ENCODE measurements around the gene SSR1. TPM values are rescaled to one million over a fixed set of nuclear protein-coding genes. Genes with fewer than 3 reads are reported as not detected.

The SSR1 gene
- total RNA-seq, 1 donor = 205 TPM

GRCh38 chr6:7219310-7219709, 93.7 kb downstream of the SSR1 start:
- no peak overlapping the region for H3K4me3 ChIP-seq (ENCODE audit: low read depth, low read length)
- TF ChIP-seq, protein P1, sequence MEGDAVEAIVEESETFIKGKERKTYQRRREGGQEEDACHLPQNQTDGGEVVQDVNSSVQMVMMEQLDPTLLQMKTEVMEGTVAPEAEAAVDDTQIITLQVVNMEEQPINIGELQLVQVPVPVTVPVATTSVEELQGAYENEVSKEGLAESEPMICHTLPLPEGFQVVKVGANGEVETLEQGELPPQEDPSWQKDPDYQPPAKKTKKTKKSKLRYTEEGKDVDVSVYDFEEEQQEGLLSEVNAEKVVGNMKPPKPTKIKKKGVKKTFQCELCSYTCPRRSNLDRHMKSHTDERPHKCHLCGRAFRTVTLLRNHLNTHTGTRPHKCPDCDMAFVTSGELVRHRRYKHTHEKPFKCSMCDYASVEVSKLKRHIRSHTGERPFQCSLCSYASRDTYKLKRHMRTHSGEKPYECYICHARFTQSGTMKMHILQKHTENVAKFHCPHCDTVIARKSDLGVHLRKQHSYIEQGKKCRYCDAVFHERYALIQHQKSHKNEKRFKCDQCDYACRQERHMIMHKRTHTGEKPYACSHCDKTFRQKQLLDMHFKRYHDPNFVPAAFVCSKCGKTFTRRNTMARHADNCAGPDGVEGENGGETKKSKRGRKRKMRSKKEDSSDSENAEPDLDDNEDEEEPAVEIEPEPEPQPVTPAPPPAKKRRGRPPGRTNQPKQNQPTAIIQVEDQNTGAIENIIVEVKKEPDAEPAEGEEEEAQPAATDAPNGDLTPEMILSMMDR (IDR thresholded peaks at IDR 0.05; ENCODE audit: insufficient read depth, low read length) = no peak
- DNase-seq (ENCODE audit: low read depth) = no peak

- no peak overlapping the region for H3K4me3 ChIP-seq (ENCODE audit: low read depth, low read length)
Measured at GRCh38 chr6:7218406-7218988, 94.5 kb downstream of the SSR1 start.

More at GRCh38 chr6:7218406-7218988, 94.5 kb downstream of the SSR1 start:
- no peak for DNase-seq (ENCODE audit: low read depth)
- TF ChIP-seq, protein P1 (IDR thresholded peaks at IDR 0.05; ENCODE audit: insufficient read depth, low read length) = no peak

Other genes starting within 250 kb of the SSR1 start
- 17.6 and 23.8 TPM in 2 replicates for gene RREB1, start 205.2 kb downstream of the SSR1 start, total RNA-seq (ENCODE audit: low replicate concordance)
- gene CAGE1, start 76.5 kb upstream of the SSR1 start, total RNA-seq (ENCODE audit: low replicate concordance) = 0.33 and 0.36 TPM in 2 replicates
- 13.7 and 16.8 TPM in 2 replicates for gene RIOK1, start 76.6 kb upstream of the SSR1 start, total RNA-seq (ENCODE audit: low replicate concordance)
- 4.2 and 4.3 TPM in 2 replicates for gene DSP, start 228.5 kb upstream of the SSR1 start, total RNA-seq (ENCODE audit: low replicate concordance)